ENCODE measurements around the gene FAS.
A peak's percentile ranks its signal among the peaks of the same experiment; 100 is the strongest.
"Not testable (repeated sequence)": the region's sequence is repeated elsewhere in the genome, so short reads cannot be mapped to it uniquely, and the experiment has no call there.

FAS gene

DNA sequence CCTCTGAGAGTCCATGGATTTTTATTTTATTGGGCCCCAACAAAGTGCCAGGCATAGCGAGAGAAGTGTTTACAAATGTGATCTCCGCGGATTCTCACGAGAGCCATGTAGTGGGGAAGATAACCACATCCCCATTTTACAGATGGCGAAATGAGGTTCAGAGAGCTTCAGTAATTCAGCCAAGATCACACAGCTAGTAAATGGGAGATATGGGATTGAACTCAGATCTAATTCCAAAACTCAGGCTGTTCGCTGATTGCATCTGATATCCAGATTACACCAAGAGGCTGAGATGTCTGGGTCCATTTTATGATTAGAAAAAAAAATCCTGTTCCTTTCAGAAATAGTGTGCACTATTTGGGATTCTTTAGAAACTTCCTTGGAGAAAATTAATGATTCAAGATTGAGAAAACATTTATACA, 1.3 kb downstream of the FAS start:
- ATAC-seq (replicated peaks) (peak; percentile 12 to 13), DNase-seq (no peak)
- H3K4me1 Mint-ChIP-seq, result peaks cover 18 to 27% of the 10 kb centered on the region in 2 donors
- H3K27ac Mint-ChIP-seq, result peak overlapping the region; percentile 96
- no peaks in the 10 kb centered on the region for H3K9me3 Mint-ChIP-seq
- no peaks in the 10 kb centered on the region for H3K27me3 Mint-ChIP-seq
- H3K4me3 Mint-ChIP-seq, result peak overlapping the region; percentile 98 to 99
- no peaks in the 10 kb centered on the region for H3K36me3 Mint-ChIP-seq

DNA sequence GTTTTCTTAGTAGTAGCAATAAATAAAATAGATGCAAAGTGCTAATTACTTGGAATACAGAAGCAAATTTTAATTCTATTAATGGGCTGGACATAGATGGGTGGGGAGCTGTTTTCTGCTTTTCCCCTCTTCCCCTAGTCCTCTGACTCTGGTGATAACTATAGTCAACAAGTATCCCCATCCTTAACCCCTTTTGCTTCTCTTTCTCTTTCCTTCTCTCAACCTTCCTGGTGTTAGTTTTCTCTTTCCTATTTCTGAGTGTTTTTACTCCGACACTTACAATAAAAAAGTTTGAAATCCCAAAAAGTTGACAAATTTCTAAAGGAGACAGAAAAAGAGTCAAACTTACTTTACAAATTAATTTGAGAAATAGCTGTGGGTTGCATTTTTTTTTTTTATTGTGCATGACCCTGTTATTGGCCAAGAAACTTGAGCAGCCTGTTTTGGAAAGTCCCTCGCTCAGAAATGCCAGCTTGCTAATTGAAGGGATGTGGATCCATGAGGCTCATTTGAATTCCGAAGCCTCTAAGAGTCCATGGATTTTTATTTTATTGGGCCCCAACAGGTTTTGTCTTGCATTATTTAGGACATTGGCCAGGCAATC, 2.4 kb downstream of the FAS start:
- H3K4me3 Mint-ChIP-seq, result peak overlapping the region; percentile 62 to 64
- H3K36me3 Mint-ChIP-seq, result no peaks in the 10 kb centered on the region
- no peak for ATAC-seq (replicated peaks)
- no peaks in the 10 kb centered on the region for H3K9me3 Mint-ChIP-seq
- no peak for DNase-seq
- no peak overlapping the region for H3K27ac Mint-ChIP-seq
- H3K4me1 Mint-ChIP-seq, result peaks cover 20 to 31% of the 10 kb centered on the region in 2 donors
- no peaks in the 10 kb centered on the region for H3K27me3 Mint-ChIP-seq

DNA sequence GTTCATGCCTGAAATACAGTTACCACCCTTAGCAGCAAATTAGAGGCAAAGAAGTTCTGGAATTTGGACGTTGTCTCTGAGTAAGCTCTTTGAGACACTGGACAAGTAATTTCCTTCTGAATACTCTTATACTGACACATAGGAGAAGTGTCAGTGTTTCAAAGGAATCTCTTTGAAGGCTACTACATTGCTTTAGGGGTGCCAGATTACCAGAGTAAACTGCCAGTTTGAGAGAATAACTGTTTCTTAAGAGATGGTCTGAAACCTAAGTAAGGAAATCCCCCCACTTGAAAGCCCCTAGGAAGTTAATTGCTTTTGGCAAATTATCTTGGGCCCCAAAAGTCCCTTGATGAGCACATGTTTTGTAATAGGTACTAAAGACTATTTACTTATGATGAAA, 3.4 kb downstream of the FAS start:
- no peaks in the 10 kb centered on the region for H3K27me3 Mint-ChIP-seq
- peak overlapping the region; percentile 42 for H3K27ac Mint-ChIP-seq
- DNase-seq (no peak), ATAC-seq (replicated peaks) (no peak)
- H3K9me3 Mint-ChIP-seq, result no peaks in the 10 kb centered on the region
- H3K4me1 Mint-ChIP-seq, result peaks cover 20 to 31% of the 10 kb centered on the region in 2 donors
- H3K36me3 Mint-ChIP-seq, result peaks cover 0 to 2% of the 10 kb centered on the region in 2 donors
- no peak overlapping the region for H3K4me3 Mint-ChIP-seq

DNA sequence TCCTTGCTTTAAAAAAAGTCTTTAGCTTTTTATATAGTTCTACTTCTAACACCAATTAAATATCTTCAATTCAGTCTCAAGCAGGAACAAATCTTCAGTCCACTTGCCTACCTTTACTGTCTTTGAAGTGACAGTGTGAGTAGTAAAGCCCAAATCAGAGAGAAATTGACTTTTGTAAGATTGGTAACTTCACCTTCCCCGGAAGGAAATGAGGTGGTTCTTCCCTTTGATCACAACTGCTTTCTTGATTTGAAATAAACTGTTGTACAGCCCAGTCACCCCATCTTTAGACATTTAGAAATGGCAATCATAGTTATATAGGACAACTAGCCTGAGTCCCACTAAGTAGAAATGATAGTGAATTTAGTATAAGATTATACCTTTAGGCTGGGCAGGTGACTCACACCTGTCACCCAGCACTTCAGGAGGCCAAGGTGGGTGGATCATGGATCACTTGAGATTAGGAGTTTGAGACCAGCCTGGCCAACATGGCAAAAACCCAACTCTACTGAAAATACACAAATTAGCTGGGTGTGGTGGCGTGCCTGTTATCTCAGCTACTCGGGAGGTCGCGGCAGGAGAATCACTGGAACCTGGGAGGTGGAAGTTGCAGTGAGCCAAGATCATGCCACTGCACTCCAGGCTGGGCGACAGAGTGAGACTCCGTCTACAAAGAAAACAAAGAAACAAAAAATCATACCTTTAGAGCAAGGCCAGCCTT, 4.7 kb downstream of the FAS start:
- peak overlapping the region; percentile 31 for H3K27ac Mint-ChIP-seq
- peak overlapping the region in 1 of 2 donors; percentile 13 for H3K4me3 Mint-ChIP-seq
- no peaks in the 10 kb centered on the region for H3K27me3 Mint-ChIP-seq
- peaks cover 14 to 24% of the 10 kb centered on the region in 2 donors for H3K4me1 Mint-ChIP-seq
- H3K36me3 Mint-ChIP-seq, result peaks cover 0 to 2% of the 10 kb centered on the region in 2 donors
- H3K9me3 Mint-ChIP-seq, result no peaks in the 10 kb centered on the region
- no peak for DNase-seq
- ATAC-seq (replicated peaks), result no peak

DNA sequence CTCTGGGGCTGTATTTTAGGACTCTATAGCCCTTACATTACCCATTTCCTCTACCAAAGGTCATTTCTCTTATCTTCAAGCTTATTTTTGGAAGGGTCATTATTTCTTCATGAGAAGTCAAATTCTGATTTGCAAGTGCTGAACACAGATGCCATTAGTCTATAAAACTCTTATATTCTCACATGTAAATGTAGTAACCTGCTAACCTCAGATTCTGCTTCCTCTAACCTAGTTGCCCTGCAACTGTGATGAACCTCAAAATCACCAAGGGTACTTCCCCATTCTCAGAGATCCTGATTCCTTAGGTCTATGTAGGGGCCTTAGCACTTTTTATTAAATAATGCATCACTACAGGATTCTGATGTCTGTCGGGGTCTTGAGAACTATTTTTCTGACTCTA, 6.3 kb downstream of the FAS start:
- ATAC-seq (replicated peaks) (peak; percentile 81 to 83), DNase-seq (no peak)
- Mint-ChIP-seq H3K36me3 (peaks cover 0 to 2% of the 10 kb centered on the region in 2 donors), H3K27ac (no peak overlapping the region), H3K4me1 (peaks cover 12 to 16% of the 10 kb centered on the region in 2 donors), H3K4me3 (no peak overlapping the region), H3K27me3 (no peaks in the 10 kb centered on the region), H3K9me3 (no peaks in the 10 kb centered on the region)

DNA sequence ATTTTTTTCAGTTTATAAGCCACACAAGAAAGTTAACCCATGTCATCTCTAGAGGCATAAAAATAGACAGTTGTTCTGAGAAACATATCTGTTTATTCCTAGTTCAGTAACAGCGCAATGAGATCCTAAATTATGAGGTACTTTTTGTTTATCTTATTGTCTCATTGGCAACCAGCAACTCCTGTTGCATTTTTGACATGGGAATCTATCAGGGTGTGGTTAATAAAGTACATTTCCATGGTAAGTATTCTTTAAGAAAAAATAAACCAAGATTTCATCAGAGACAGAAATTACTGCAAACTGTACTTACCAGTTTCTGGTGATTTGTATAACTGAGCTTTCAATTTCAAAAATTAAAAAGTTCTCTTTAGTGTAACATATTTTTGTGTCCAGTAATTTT, 9.0 kb downstream of the FAS start:
- H3K4me1 Mint-ChIP-seq, result peaks cover 8 to 13% of the 10 kb centered on the region in 2 donors
- H3K4me3 Mint-ChIP-seq, result no peak overlapping the region
- no peak for DNase-seq
- no peak for ATAC-seq (replicated peaks)
- no peak overlapping the region for H3K27ac Mint-ChIP-seq
- peaks cover 2 to 4% of the 10 kb centered on the region in 2 donors for H3K36me3 Mint-ChIP-seq
- H3K9me3 Mint-ChIP-seq, result no peaks in the 10 kb centered on the region
- no peaks in the 10 kb centered on the region for H3K27me3 Mint-ChIP-seq

DNA sequence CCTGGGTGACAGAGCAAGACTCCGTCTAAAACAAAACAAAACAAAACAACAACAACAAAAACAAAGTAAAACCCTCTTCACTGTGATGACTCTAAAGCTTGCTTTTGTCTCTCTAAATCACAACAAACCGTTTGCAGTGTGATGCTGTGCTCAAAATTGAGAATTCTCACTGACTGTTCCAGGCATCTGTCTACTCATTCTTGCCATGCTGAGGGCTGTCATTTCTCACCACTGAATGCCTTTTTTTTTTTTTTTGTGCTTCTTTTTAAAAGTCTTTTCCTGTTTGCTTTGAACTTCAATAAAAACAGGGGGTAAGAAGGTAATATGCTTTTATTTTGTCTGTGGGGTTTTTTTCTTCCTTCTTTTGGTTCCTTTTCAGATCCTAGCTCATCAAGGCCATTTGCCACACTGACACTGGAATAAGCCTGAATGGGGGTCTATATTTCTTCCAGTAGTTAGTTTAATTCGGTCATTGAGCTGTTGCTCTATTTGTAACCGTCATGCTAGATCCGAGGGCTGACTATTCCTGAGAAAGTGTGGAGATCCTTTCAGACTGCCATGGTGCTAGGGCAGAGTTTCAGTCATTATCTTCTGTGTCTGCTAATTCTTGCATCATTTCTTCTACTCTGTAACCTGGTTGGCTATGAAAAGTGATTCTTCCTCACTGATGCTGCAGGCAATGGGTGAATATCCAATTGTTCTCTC, 10.6 kb downstream of the FAS start:
- H3K9me3 Mint-ChIP-seq, result no peaks in the 10 kb centered on the region
- ATAC-seq (replicated peaks) (no peak), DNase-seq (no peak)
- H3K4me3 Mint-ChIP-seq, result no peak overlapping the region
- H3K36me3 Mint-ChIP-seq, result peaks cover 4 to 6% of the 10 kb centered on the region in 2 donors
- no peak overlapping the region for H3K27ac Mint-ChIP-seq
- no peaks in the 10 kb centered on the region for H3K27me3 Mint-ChIP-seq
- peaks cover 8 to 13% of the 10 kb centered on the region in 2 donors for H3K4me1 Mint-ChIP-seq

DNA sequence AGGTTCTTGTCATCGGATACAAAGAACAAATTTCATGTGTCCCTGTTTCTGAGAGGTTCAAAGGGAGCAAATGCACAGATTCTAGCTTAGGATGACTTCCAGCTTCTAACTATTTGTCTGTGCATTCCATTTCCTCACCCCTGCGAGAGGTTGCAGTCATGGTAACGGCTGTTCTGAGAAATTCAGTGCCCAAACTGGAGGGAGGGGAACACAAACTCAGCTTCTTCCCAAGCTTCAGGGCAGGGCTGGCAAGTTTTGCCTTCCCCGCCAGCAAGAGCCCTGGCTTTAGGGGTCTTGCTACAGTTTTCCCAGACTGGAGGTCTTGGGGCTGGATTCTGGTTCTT, 11.1 kb downstream of the FAS start:
- DNase-seq (no peak), ATAC-seq (replicated peaks) (no peak)
- H3K27ac Mint-ChIP-seq, result no peak overlapping the region
- H3K36me3 Mint-ChIP-seq, result peaks cover 4 to 6% of the 10 kb centered on the region in 2 donors
- H3K4me3 Mint-ChIP-seq, result no peak overlapping the region
- peaks cover 7 to 12% of the 10 kb centered on the region in 2 donors for H3K4me1 Mint-ChIP-seq
- H3K27me3 Mint-ChIP-seq, result no peaks in the 10 kb centered on the region
- H3K9me3 Mint-ChIP-seq, result no peaks in the 10 kb centered on the region

DNA sequence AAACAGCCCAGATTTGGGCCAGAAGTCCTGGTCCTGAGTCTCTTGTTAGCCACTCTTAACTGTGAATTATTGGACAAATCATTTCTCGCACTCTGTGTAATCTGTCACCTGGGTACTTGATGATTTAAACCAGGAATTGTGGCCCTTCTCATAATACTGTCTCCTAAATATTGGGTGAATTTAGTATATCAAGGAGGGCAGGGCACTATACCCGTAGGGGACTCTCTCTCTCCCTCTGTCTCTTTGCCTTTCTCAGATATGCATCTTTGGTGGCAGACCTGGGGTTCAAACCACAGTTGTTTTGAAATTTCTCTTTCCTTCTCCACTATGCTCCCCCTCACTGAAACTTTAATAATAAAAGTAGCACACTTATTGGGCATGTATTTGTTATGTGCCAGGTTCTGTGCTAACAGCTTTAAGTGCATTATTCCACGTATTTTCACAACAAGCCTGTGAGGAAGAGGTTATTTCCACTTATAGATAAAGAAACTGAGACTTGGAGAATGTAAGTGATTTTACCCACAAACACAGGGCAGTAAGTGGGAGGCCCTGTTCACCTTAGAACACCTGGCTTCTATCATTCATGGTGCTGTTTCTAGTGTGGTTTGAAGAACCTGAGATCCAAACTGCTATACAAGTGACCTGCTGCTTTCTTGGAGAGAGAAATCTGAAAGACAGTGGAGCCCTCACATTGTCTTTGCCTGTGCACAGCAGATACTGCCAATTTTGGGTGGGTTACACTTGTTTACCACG, 11.8 kb downstream of the FAS start:
- H3K4me1 Mint-ChIP-seq, result peaks cover 0 to 8% of the 10 kb centered on the region in 2 donors
- H3K27ac Mint-ChIP-seq, result no peak overlapping the region

DNA sequence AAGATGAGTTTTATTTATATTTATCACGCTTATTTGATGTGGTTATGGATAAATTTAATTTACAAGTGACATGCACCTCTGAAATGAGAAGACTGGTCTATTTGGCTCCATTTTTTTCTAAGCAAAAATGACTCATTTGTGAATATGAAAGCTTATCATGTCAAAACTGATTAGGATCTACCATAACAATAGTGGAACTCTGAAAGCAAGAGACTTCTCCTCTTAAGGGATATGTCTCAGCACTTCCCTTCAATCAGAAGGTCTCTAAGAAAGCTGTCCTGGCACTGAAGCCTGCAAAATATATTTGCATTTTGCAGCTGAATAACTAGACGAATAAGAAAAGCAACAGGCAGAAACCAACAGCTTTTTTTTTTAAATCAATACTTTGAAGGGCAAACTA, 12.7 kb downstream of the FAS start:
- no peaks in the 10 kb centered on the region for H3K9me3 Mint-ChIP-seq
- ATAC-seq (replicated peaks) (no peak), DNase-seq (no peak)
- H3K27me3 Mint-ChIP-seq, result no peaks in the 10 kb centered on the region
- H3K4me1 Mint-ChIP-seq, result peaks cover 0 to 8% of the 10 kb centered on the region in 2 donors
- H3K4me3 Mint-ChIP-seq, result no peak overlapping the region
- peaks cover 10 to 11% of the 10 kb centered on the region in 2 donors for H3K36me3 Mint-ChIP-seq
- no peak overlapping the region for H3K27ac Mint-ChIP-seq

More for the DNA sequence above, 11.8 kb downstream of the FAS start:
- H3K27me3 Mint-ChIP-seq, result no peaks in the 10 kb centered on the region
- no peaks in the 10 kb centered on the region for H3K9me3 Mint-ChIP-seq
- H3K36me3 Mint-ChIP-seq, result peaks cover 5 to 7% of the 10 kb centered on the region in 2 donors
- DNase-seq (no peak), ATAC-seq (replicated peaks) (no peak)
- H3K4me3 Mint-ChIP-seq, result no peak overlapping the region

DNA sequence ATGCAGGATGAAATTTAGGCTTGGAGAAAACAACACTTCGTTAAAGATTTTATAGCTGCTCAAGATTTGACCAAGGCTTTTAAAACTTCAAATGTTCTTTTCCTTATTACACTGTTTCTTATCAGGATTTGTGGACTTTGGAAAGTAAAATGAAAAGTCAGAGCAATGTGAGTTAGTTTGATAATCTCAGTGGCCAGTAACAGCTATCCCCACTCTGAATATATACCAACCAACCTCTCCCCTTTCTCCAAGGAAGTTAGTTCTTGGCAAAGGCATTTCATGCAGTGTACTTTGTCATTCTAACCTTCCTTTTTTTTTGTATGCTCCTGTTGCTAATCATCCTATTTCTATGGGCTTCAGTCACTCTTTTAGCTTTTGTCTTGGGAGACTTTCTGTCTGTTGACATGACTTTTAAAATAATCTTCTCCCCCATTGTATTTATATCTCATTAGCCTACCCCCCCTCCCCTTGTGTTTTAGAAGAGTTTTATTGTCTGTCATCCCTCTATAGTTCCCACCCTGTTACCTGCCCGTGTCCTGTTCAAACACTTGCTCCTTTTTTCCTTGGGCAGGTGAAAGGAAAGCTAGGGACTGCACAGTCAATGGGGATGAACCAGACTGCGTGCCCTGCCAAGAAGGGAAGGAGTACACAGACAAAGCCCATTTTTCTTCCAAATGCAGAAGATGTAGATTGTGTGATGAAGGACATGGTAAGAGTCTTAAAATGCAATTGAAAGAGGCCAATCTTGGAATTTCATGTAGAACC, 16.7 kb downstream of the FAS start:
- Mint-ChIP-seq H3K4me1 (no peaks in the 10 kb centered on the region), H3K27ac (no peak overlapping the region), H3K27me3 (no peaks in the 10 kb centered on the region), H3K4me3 (no peak overlapping the region), H3K36me3 (peaks cover 16 to 37% of the 10 kb centered on the region in 2 donors), H3K9me3 (no peaks in the 10 kb centered on the region)
- DNase-seq, result no peak
- ATAC-seq (replicated peaks), result no peak

DNA sequence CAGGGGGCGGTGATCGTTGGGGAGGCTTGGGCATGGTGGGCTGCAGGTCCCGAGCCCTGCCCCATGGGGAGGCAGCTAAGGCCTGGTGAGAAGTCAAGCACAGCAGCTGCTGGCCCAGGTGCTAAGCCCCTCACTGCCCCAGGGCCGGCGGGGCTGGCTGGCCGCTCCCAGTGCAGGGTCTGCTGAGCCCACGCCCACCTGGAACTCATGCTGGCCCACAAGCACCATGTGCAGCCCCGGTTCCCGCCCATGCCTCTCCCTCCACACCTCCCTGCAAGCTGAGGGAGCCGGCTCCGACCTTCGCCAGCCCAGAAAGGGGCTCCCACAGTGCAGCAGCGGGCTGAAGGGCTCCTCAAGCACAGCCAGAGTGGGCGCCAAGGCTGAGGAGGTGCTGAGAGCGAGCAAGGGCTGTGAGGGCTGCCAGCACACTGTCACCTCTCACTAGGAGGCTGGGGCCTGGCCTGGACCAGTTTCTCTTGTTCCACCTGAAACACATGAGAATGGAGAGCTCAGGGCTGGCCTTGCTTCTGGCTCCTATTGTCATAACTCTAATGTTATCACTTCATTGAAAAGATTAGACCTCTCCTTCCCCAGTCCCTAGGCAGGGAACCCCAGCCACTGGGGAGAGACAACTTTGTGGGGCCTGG, 28.2 kb downstream of the FAS start:
- not testable (repeated sequence) for H3K9me3 Mint-ChIP-seq; DNase-seq; H3K27me3 Mint-ChIP-seq; ATAC-seq (replicated peaks); H3K27ac Mint-ChIP-seq; H3K4me1 Mint-ChIP-seq; H3K4me3 Mint-ChIP-seq
- H3K36me3 Mint-ChIP-seq, result peaks cover 23 to 49% of the 10 kb centered on the region in 2 donors

DNA sequence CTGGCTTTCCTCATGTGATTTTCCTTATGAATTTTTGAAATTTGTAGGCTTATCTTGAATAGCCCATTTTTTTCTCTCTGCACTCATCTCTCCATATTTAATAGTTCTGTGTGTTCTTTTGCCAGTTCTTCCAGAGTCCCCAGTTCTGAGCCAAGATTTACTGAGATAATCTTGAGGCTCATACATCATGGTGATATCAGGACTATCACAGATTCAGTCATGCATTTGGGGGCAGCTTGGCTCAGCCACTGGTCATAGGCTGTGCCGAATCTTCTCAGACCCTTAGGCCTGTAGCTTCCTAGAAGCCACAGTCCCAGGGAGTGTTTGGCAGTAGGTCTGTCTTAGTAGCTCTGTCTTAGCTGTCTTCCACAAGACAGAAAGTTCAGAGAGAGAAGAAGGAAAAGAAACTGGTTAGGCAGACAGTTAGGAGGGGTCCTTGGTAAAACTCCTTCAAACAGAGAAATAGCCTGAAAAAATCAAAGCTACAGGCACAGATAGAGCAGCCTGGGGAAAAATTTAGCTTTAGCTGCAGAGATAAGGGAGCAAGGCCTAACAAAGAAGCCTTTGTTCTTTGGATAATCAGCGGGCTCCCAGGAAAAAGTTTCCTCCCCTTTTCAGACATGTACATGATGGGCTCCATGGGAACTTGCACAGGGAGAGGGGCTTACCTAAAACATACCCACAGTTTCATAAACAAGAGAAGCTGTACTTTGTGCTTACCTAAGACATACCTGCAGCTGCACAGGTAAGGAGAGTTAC, 29.1 kb downstream of the FAS start:
- no peak for ATAC-seq (replicated peaks)
- peaks cover 0 to 5% of the 10 kb centered on the region in 2 donors for H3K9me3 Mint-ChIP-seq
- peaks cover 23 to 44% of the 10 kb centered on the region in 2 donors for H3K36me3 Mint-ChIP-seq
- H3K27ac Mint-ChIP-seq, result no peak overlapping the region
- H3K27me3 Mint-ChIP-seq, result no peaks in the 10 kb centered on the region
- no peak overlapping the region for H3K4me3 Mint-ChIP-seq
- DNase-seq, result no peak
- H3K4me1 Mint-ChIP-seq, result no peaks in the 10 kb centered on the region

Data from stimulated activated naive B cell treated with anti-CD40 and anti-IgM and Interleukin-4, amounts not matched to agents 10 μg/mL and 1 μg/mL and 100 μg/mL, for 72 hours (primary cell).